Keratinocyte (primary cell): ENCODE measurements around the gene CFAP58.

Experiments used
- EZH2 ChIP-seq: IDR thresholded peaks from one replicate; pipeline ENCODE4 v1.6.1; 2012; ENCODE audit warnings: inconsistent platforms, mild to moderate bottlenecking, low read length, moderate library complexity
- TF ChIP-seq, protein P1 (sequence below), 3 experiments: IDR thresholded peaks in 1 of 3; conservative IDR thresholded peaks in 1 of 3; optimal IDR thresholded peaks in 1 of 3; 2 replicates in 2 of 3; 3 replicates in 1 of 3; pipeline versions ENCODE3 to v1.5.1; 2011; ENCODE audit warnings: low read length in 3 of 3, mild to moderate bottlenecking in 3 of 3, moderate library complexity in 2 of 3, control low read depth in 1 of 3, inconsistent platforms in 1 of 3; ENCODE audit not compliant: insufficient read depth in 2 of 3; ENCODE audit errors: extremely low read depth in 1 of 3

DNA sequence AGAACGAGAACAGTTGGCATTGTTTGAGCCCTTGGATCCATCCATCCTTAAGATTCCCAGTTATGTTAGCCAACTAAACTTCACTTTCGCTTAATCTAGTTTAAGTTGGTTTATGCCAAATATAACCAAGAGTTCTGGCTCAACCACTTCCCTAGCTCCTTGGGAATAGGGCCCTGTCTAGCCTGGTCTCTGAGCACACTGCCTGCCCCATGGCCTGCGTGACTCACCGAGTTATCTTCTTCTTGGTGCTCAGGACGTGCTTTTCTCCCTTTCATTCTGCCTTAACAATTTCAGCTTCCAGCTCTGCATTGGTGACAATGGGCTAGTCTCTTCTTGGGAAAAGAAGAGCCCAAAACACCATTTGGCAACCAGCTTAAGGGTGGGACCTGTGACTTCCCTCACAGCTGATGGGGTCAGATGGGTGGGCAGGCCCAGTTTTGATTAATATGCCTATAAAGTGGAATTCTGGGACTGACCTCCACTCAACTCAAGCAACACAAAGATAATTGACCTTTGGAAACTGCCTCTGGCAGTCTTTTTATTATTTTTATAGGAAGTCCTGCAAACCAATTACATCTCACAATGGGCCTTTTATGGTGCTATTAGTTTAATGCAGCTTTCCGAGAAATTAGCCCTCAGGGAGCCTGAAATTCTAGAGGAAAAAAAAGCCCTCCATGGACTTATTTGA is 126.4 kb downstream of the CFAP58 start:
- TF ChIP-seq, protein P1, sequence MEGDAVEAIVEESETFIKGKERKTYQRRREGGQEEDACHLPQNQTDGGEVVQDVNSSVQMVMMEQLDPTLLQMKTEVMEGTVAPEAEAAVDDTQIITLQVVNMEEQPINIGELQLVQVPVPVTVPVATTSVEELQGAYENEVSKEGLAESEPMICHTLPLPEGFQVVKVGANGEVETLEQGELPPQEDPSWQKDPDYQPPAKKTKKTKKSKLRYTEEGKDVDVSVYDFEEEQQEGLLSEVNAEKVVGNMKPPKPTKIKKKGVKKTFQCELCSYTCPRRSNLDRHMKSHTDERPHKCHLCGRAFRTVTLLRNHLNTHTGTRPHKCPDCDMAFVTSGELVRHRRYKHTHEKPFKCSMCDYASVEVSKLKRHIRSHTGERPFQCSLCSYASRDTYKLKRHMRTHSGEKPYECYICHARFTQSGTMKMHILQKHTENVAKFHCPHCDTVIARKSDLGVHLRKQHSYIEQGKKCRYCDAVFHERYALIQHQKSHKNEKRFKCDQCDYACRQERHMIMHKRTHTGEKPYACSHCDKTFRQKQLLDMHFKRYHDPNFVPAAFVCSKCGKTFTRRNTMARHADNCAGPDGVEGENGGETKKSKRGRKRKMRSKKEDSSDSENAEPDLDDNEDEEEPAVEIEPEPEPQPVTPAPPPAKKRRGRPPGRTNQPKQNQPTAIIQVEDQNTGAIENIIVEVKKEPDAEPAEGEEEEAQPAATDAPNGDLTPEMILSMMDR (optimal IDR thresholded peaks at IDR 0.05 in 1 of 3, IDR thresholded peaks at IDR 0.05 in 1 of 3, conservative IDR thresholded peaks at IDR 0.05 in 1 of 3; ENCODE audit: extremely low read depth in 1 of 3, insufficient read depth in 2 of 3, low read length in 3 of 3) = no peak
- TF ChIP-seq EZH2 = no peak
